WTC11 (cell line): ENCODE results near the gene SSH3. TPM values are rescaled to one million over a fixed set of nuclear protein-coding genes. Genes with fewer than 3 reads are reported as not detected.

Source experiments
- ATAC-seq: fragments of 200-7000 bp; cut with Tn5 transposase; 2 replicates; pipeline ENCODE4 v1.10.0; 2021; ENCODE audit warnings: mild to moderate bottlenecking, moderate library complexity
- CTCF ChIA-PET: fragments of 300-600 bp; sonication (Branson Sonifier 250); formaldehyde crosslinking; loops from one replicate; lab custom pipeline; 2021; ENCODE audit warnings: antibody characterized with exemption; lab: Charles Lee
- POLR2A ChIA-PET: fragments of 350-600 bp; sonication (Branson Sonifier 250); formaldehyde crosslinking; loops from one replicate; lab custom pipeline; 2021; ENCODE audit warnings: antibody characterized with exemption; lab: Charles Lee
- DNase-seq: peaks from one replicate; pipeline ENCODE4 v3.0.0; 2021; ENCODE audit warnings: low spot score
- H3K27ac Mint-ChIP-seq: 2 replicates; pipeline ENCODE4 v1.8.0; 2021; ENCODE audit warnings: mixed read lengths
- H3K27me3 Mint-ChIP-seq: 2 replicates; pipeline ENCODE4 v1.8.0; 2021; ENCODE audit warnings: low read depth, mild to moderate bottlenecking, moderate library complexity, mixed read lengths
- H3K36me3 Mint-ChIP-seq: 2 replicates; pipeline ENCODE4 v1.8.0; 2021; ENCODE audit warnings: mixed read lengths
- H3K4me1 Mint-ChIP-seq: 2 replicates; pipeline ENCODE4 v1.8.0; 2022; ENCODE audit warnings: mixed read lengths
- H3K4me3 Mint-ChIP-seq: 2 replicates; pipeline ENCODE4 v1.8.0; 2021; ENCODE audit warnings: mild to moderate bottlenecking, moderate library complexity, mixed read lengths
- H3K9me3 Mint-ChIP-seq: 2 replicates; pipeline ENCODE4 v1.8.0; 2021; ENCODE audit warnings: mixed read lengths
- AR ChIP-seq: fragments of 250-450 bp; sonication (Bioruptor Pico); IDR thresholded peaks from 2 replicates; pipeline ENCODE4 v1.9.0; 2021; ENCODE audit warnings: mild to moderate bottlenecking
- ERG ChIP-seq: fragments of 250-450 bp; sonication (Bioruptor Pico); IDR thresholded peaks from 2 replicates; pipeline ENCODE4 v1.8.0; 2021; ENCODE audit warnings: mild to moderate bottlenecking
- FOXP1 ChIP-seq: sonication (generic); formaldehyde crosslinking; IDR thresholded peaks from 2 replicates; pipeline ENCODE4 v1.8.0; 2022; ENCODE audit warnings: missing genetic modification reagents, mild to moderate bottlenecking, moderate library complexity, borderline replicate concordance
- HMGXB4 ChIP-seq: sonication (generic); formaldehyde crosslinking; IDR thresholded peaks from 2 replicates; pipeline ENCODE4 v1.8.1; 2023; ENCODE audit warnings: mild to moderate bottlenecking, moderate library complexity, missing genetic modification reagents
- NFYB ChIP-seq: sonication (generic); formaldehyde crosslinking; conservative IDR thresholded peaks from 2 replicates; pipeline ENCODE4 v1.8.0; 2022; ENCODE audit warnings: low read depth, missing genetic modification reagents
- RORB ChIP-seq: fragments of 250-450 bp; sonication (Bioruptor Pico); IDR thresholded peaks from 2 replicates; pipeline ENCODE4 v1.9.0; 2021; ENCODE audit warnings: mild to moderate bottlenecking
- SMAD3 ChIP-seq: sonication (generic); formaldehyde crosslinking; IDR thresholded peaks from 2 replicates; pipeline ENCODE4 v1.8.0; 2022; ENCODE audit warnings: missing genetic modification reagents, mild to moderate bottlenecking, borderline replicate concordance
- ZNF416 ChIP-seq: fragments of 250-450 bp; sonication (Bioruptor Pico); IDR thresholded peaks from 2 replicates; pipeline ENCODE4 v1.9.0; 2021; ENCODE audit warnings: mild to moderate bottlenecking, inconsistent platforms
- total RNA-seq: library from RNA; stranded (reverse); gene quantifications from 3 replicates; pipeline ENCODE4 v1.2.3, GENCODE V29; 2021
- TF ChIP-seq, protein P1 (sequence below): fragments of 250-450 bp; sonication (Bioruptor Pico); IDR thresholded peaks from 2 replicates; pipeline ENCODE4 v1.9.0; 2021; ENCODE audit warnings: mild to moderate bottlenecking, borderline replicate concordance
- TF ChIP-seq, protein P2 (sequence below): sonication (generic); formaldehyde crosslinking; conservative IDR thresholded peaks from 2 replicates; pipeline ENCODE4 v1.8.1; 2023; ENCODE audit warnings: mild to moderate bottlenecking, low read depth, missing genetic modification reagents, moderate library complexity
- TF ChIP-seq, protein P3 (sequence below): fragments of 200-600 bp; IDR thresholded peaks from 2 replicates; pipeline ENCODE4 v1.8.0; 2022; ENCODE audit warnings: antibody characterized with exemption

SSH3 gene
- total RNA-seq, 1 experiment from 2014 or later: 42.3 TPM

DNA sequence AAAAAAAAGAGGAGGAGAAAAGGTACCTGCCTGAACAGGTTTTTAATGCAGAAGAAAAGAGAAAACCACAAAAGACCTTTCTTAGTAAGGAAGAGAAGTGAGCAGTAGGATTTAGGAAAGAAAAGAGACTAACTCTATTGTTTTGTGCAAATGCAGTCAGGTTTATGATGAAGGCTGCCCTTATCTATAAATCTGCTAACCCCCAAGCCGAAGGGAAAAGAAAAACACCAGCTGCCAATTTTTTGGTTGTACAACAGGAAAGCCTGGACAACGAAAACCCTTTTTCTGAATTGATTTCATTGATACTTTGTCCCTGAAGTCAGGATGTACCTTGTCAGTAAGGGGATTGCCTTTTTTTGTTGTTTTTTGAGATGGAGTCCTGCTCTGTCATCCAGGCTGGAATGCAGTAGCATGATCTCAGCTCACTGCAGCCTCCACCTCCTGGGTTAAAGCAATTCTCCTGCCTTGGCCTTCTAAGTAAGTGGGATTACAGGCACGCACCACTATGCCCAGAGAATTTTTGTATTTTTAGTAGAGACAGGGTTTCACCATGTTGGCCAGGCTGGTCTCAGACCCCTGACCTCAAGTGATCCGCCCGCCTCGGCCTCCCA is 28.9 kb downstream of the SSH3 start:
- Mint-ChIP-seq H3K4me1 (no peaks in the 10 kb centered on the region), H3K4me3 (no peak overlapping the region), H3K27me3 (no peaks in the 10 kb centered on the region; the same call in 1 of the 2 replicates)
- no peak for ATAC-seq
- ChIA-PET CTCF (interaction anchor here (1.0 to 1.6 kb wide), 6 partner anchors 15 to 93 kb away, joined by 3 to 7 read pairs (median 4); no protein-coding TSS in a partner anchor), POLR2A (no interaction called here)
- TF ChIP-seq, protein P1, sequence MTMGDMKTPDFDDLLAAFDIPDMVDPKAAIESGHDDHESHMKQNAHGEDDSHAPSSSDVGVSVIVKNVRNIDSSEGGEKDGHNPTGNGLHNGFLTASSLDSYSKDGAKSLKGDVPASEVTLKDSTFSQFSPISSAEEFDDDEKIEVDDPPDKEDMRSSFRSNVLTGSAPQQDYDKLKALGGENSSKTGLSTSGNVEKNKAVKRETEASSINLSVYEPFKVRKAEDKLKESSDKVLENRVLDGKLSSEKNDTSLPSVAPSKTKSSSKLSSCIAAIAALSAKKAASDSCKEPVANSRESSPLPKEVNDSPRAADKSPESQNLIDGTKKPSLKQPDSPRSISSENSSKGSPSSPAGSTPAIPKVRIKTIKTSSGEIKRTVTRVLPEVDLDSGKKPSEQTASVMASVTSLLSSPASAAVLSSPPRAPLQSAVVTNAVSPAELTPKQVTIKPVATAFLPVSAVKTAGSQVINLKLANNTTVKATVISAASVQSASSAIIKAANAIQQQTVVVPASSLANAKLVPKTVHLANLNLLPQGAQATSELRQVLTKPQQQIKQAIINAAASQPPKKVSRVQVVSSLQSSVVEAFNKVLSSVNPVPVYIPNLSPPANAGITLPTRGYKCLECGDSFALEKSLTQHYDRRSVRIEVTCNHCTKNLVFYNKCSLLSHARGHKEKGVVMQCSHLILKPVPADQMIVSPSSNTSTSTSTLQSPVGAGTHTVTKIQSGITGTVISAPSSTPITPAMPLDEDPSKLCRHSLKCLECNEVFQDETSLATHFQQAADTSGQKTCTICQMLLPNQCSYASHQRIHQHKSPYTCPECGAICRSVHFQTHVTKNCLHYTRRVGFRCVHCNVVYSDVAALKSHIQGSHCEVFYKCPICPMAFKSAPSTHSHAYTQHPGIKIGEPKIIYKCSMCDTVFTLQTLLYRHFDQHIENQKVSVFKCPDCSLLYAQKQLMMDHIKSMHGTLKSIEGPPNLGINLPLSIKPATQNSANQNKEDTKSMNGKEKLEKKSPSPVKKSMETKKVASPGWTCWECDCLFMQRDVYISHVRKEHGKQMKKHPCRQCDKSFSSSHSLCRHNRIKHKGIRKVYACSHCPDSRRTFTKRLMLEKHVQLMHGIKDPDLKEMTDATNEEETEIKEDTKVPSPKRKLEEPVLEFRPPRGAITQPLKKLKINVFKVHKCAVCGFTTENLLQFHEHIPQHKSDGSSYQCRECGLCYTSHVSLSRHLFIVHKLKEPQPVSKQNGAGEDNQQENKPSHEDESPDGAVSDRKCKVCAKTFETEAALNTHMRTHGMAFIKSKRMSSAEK (CRISPR knock-in tag): no peak
- TF ChIP-seq, all 79 proteins: peak for 0
- DNase-seq: no peak
- Mint-ChIP-seq H3K9me3 (peaks cover 1% of the 10 kb centered on the region; the same call in 1 of the 2 replicates), H3K27ac (no peak overlapping the region), H3K36me3 (no peaks in the 10 kb centered on the region)

GRCh38 chr11:67337257-67337656 is 33.9 kb downstream of the SSH3 start:
- Mint-ChIP-seq H3K36me3 (no peaks in the 10 kb centered on the region), H3K4me3 (no peak overlapping the region), H3K4me1 (no peaks in the 10 kb centered on the region), H3K27me3 (peaks cover 6% of the 10 kb centered on the region), H3K27ac (no peak overlapping the region), H3K9me3 (peaks cover 6% of the 10 kb centered on the region; the same call in 1 of the 2 replicates)
- DNase-seq (no peak), ATAC-seq (no peak)
- ChIA-PET POLR2A (no interaction called here), CTCF (interaction anchor here (1.2 to 1.7 kb wide), 2 partner anchors 8 to 20 kb away, joined by 5 to 6 read pairs; no protein-coding TSS in a partner anchor)
- TF ChIP-seq NFYB (CRISPR knock-in tag) (no peak), ERG (no peak), FOXP1 (CRISPR knock-in tag) (no peak), HMGXB4 (CRISPR knock-in tag) (no peak), ZNF416 (CRISPR knock-in tag) (no peak), RORB (CRISPR knock-in tag) (no peak), AR (CRISPR knock-in tag) (no peak), SMAD3 (CRISPR knock-in tag) (no peak)
- TF ChIP-seq, protein P2, sequence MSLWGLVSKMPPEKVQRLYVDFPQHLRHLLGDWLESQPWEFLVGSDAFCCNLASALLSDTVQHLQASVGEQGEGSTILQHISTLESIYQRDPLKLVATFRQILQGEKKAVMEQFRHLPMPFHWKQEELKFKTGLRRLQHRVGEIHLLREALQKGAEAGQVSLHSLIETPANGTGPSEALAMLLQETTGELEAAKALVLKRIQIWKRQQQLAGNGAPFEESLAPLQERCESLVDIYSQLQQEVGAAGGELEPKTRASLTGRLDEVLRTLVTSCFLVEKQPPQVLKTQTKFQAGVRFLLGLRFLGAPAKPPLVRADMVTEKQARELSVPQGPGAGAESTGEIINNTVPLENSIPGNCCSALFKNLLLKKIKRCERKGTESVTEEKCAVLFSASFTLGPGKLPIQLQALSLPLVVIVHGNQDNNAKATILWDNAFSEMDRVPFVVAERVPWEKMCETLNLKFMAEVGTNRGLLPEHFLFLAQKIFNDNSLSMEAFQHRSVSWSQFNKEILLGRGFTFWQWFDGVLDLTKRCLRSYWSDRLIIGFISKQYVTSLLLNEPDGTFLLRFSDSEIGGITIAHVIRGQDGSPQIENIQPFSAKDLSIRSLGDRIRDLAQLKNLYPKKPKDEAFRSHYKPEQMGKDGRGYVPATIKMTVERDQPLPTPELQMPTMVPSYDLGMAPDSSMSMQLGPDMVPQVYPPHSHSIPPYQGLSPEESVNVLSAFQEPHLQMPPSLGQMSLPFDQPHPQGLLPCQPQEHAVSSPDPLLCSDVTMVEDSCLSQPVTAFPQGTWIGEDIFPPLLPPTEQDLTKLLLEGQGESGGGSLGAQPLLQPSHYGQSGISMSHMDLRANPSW (CRISPR knock-in tag): no peak
- TF ChIP-seq, protein P3, sequence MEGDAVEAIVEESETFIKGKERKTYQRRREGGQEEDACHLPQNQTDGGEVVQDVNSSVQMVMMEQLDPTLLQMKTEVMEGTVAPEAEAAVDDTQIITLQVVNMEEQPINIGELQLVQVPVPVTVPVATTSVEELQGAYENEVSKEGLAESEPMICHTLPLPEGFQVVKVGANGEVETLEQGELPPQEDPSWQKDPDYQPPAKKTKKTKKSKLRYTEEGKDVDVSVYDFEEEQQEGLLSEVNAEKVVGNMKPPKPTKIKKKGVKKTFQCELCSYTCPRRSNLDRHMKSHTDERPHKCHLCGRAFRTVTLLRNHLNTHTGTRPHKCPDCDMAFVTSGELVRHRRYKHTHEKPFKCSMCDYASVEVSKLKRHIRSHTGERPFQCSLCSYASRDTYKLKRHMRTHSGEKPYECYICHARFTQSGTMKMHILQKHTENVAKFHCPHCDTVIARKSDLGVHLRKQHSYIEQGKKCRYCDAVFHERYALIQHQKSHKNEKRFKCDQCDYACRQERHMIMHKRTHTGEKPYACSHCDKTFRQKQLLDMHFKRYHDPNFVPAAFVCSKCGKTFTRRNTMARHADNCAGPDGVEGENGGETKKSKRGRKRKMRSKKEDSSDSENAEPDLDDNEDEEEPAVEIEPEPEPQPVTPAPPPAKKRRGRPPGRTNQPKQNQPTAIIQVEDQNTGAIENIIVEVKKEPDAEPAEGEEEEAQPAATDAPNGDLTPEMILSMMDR: no peak
